ENCODE data around the gene ZSCAN23. TPM values are rescaled to one million over a fixed set of nuclear protein-coding genes. Genes with fewer than 3 reads are reported as not detected.

ZSCAN23 gene
- total and polyA plus RNA-seq, 2 donors (not counting 3 experiments of a cell fraction or from before 2014, with no cell fraction given) = 0.28 to 1.6 TPM

DNA sequence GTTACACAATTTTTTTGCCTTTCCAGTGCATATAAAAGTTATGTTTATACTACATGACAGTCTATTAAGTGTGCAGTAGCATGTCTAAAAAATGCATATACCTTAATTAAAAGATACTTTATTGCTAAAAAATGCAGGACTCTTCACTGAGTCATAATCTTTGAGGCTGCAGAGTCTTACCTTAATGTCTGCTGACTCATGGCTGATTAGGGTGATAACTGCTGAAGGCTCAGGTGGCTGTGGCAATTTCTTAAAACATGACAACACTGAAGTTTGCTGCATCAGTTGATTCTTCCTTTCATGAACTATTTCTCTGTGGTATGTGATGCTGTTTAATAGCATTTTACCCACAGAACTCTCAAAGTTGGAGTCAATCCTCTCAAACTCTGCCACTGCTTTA, 19.1 kb downstream of the ZSCAN23 start:
- intact Hi-C loops (cut with micrococcal nuclease) = no loop called here
- ChIA-PET CTCF (no interaction called here), POLR2A (no interaction called here)
- Histone ChIP-seq H4K20me1 (replicated peaks; ENCODE audit: control insufficient read depth, extremely low read depth, insufficient read depth, low read length) (no peaks in the 10 kb centered on the region), H3K36me3 (ENCODE audit: control insufficient read depth in 2 of 2, extremely low read depth in 1 of 2, insufficient read depth in 2 of 2, low read length in 2 of 2) (no peaks in the 10 kb centered on the region), H3K4me3 (replicated peaks in 1 of 3; ENCODE audit: insufficient read depth in 1 of 3, low read depth in 1 of 3, low read length in 3 of 3) (no peak overlapping the region), H3K27ac (ENCODE audit: insufficient read depth, low read depth, low read length) (no peak overlapping the region), H3K9ac (replicated peaks; ENCODE audit: extremely low read depth, insufficient read depth, low read length) (no peak overlapping the region), H3K9me1 (replicated peaks; ENCODE audit: control insufficient read depth, extremely low read depth, insufficient read depth, low read length) (no peaks in the 10 kb centered on the region), H3K4me1 (ENCODE audit: control insufficient read depth, extremely low read depth, insufficient read depth, low read length) (no peaks in the 10 kb centered on the region), H3K9me3 (replicated peaks; ENCODE audit: control insufficient read depth, insufficient read depth, low read length) (no peaks in the 10 kb centered on the region), H3K4me2 (ENCODE audit: insufficient read depth, low read length) (no peak overlapping the region), H3K79me2 (ENCODE audit: control insufficient read depth, insufficient read depth, low read length) (no peaks in the 10 kb centered on the region), H2AFZ (ENCODE audit: low read depth, low read length) (no peak overlapping the region), H3K27me3 (ENCODE audit: control insufficient read depth in 2 of 2, insufficient read depth in 2 of 2, low read length in 2 of 2) (peaks cover 0 to 3% of the 10 kb centered on the region in 2 experiments)
- dilution Hi-C loops (cut with MboI; ENCODE audit: extremely low pct_ligation_motif_present, low sequenced_read_pairs) = no loop called here
- no TSS peak for BruUV-seq (replicated peaks)
- DNase-seq (ENCODE audit: low read depth, low spot score) (no peak), FAIRE-seq (no peak)
- no peak for TF ChIP-seq POLR2A (IDR thresholded peaks at IDR 0.05; ENCODE audit: low read depth, low read length)
- TF ChIP-seq FOS (IDR thresholded peaks at IDR 0.05; ENCODE audit: borderline replicate concordance, insufficient read depth, low read length) = no peak
- TF ChIP-seq, protein P1, sequence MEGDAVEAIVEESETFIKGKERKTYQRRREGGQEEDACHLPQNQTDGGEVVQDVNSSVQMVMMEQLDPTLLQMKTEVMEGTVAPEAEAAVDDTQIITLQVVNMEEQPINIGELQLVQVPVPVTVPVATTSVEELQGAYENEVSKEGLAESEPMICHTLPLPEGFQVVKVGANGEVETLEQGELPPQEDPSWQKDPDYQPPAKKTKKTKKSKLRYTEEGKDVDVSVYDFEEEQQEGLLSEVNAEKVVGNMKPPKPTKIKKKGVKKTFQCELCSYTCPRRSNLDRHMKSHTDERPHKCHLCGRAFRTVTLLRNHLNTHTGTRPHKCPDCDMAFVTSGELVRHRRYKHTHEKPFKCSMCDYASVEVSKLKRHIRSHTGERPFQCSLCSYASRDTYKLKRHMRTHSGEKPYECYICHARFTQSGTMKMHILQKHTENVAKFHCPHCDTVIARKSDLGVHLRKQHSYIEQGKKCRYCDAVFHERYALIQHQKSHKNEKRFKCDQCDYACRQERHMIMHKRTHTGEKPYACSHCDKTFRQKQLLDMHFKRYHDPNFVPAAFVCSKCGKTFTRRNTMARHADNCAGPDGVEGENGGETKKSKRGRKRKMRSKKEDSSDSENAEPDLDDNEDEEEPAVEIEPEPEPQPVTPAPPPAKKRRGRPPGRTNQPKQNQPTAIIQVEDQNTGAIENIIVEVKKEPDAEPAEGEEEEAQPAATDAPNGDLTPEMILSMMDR (IDR thresholded peaks at IDR 0.05; ENCODE audit: extremely low read depth in 1 of 2, insufficient read depth in 1 of 2, low read depth in 1 of 2, low read length in 2 of 2) = no peak
- TF ChIP-seq JUN (IDR thresholded peaks at IDR 0.05; ENCODE audit: borderline replicate concordance, insufficient read depth, insufficient read length, low read depth) = no peak
- TF ChIP-seq GATA2 (IDR thresholded peaks at IDR 0.05; ENCODE audit: insufficient read depth, insufficient read length, low read depth, low read length) = no peak
- TF ChIP-seq, protein P2, sequence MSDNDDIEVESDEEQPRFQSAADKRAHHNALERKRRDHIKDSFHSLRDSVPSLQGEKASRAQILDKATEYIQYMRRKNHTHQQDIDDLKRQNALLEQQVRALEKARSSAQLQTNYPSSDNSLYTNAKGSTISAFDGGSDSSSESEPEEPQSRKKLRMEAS (IDR thresholded peaks at IDR 0.05; ENCODE audit: insufficient read depth, insufficient read length) = no peak
- no peak for TF ChIP-seq MYC (IDR thresholded peaks at IDR 0.05; ENCODE audit: low read depth, low read length)
- no peak for TF ChIP-seq EZH2 (IDR thresholded peaks at IDR 0.05; ENCODE audit: borderline replicate concordance, low read depth, low read length, severe bottlenecking)
- no peak for TF ChIP-seq POLR2AphosphoS5 (IDR thresholded peaks at IDR 0.05; ENCODE audit: insufficient read depth, low read depth, low read length)

All from endothelial cell of umbilical vein (primary cell).